OCI-LY1 (cell line): ENCODE measurements around the gene LIMD2.

Experiments used
- H2AFZ ChIP-seq: fragments of 200-600 bp; sonication (generic), shearing (Covaris generic); 2 replicates; pipeline ENCODE4 v1.6.0; 2014; ENCODE audit warnings: antibody characterized with exemption, mild to moderate bottlenecking, low read length
- H3F3A ChIP-seq: fragments of 200-600 bp; sonication (generic), shearing (Covaris generic); 2 replicates; pipeline ENCODE4 v1.6.0; 2014; ENCODE audit warnings: mild to moderate bottlenecking, antibody characterized with exemption, low read length, moderate library complexity; ENCODE audit not compliant: insufficient read depth
- H3K27ac ChIP-seq: fragments of 200-600 bp; sonication (generic); 2 replicates; pipeline ENCODE4 v1.5.1; 2014; ENCODE audit warnings: low read length, mixed run types, mild to moderate bottlenecking, low read depth; ENCODE audit not compliant: poor library complexity, severe bottlenecking
- H3K27me3 ChIP-seq: fragments of 200-600 bp; sonication (generic); 2 replicates; pipeline ENCODE4 v1.6.0; 2014; ENCODE audit warnings: antibody characterized with exemption, mild to moderate bottlenecking, low read length, moderate library complexity; ENCODE audit not compliant: insufficient read depth
- H3K36me3 ChIP-seq: fragments of 200-600 bp; sonication (generic); 2 replicates; pipeline ENCODE4 v1.6.1; 2014; ENCODE audit warnings: mild to moderate bottlenecking, antibody characterized with exemption, low read length, moderate library complexity, mixed read lengths; ENCODE audit not compliant: insufficient read depth
- H3K4me1 ChIP-seq: fragments of 200-600 bp; sonication (generic); 2 replicates; pipeline ENCODE4 v1.5.1; 2014; ENCODE audit warnings: mild to moderate bottlenecking, low read length, moderate library complexity; ENCODE audit not compliant: insufficient read depth, severe bottlenecking
- H3K4me2 ChIP-seq: fragments of 200-600 bp; sonication (generic), shearing (Covaris generic); 2 replicates; pipeline ENCODE4 v1.6.1; 2014; ENCODE audit warnings: low read length
- H3K4me3 ChIP-seq: fragments of 200-600 bp; sonication (generic); 2 replicates; pipeline ENCODE4 v1.5.1; 2014; ENCODE audit warnings: low read length, low read depth, mild to moderate bottlenecking, mixed read lengths; ENCODE audit not compliant: poor library complexity, severe bottlenecking
- H3K79me2 ChIP-seq: fragments of 200-600 bp; shearing (Covaris generic); 2 replicates; pipeline ENCODE4 v1.6.1; 2016; ENCODE audit warnings: mixed run types, low read length, mixed read lengths; ENCODE audit not compliant: insufficient read depth
- H3K9ac ChIP-seq: fragments of 200-600 bp; sonication (generic), shearing (Covaris generic); 2 replicates; pipeline ENCODE4 v1.6.1; 2014; ENCODE audit warnings: mild to moderate bottlenecking, low read length, mixed read lengths
- H3K9me2 ChIP-seq: fragments of 200-600 bp; sonication (generic), shearing (Covaris generic); 2 replicates; pipeline ENCODE4 v1.6.1; 2014; ENCODE audit warnings: low read depth, mild to moderate bottlenecking, low read length, mixed read lengths
- H3K9me3 ChIP-seq: fragments of 200-600 bp; shearing (Covaris generic); 2 replicates; pipeline ENCODE4 v1.6.1; 2014; ENCODE audit warnings: low read length, mixed read lengths
- H4K20me1 ChIP-seq: fragments of 200-600 bp; sonication (generic), shearing (Covaris generic); 2 replicates; pipeline ENCODE4 v1.6.0; 2016; ENCODE audit warnings: mild to moderate bottlenecking, low read length; ENCODE audit not compliant: insufficient read depth
- CTCF ChIP-seq: fragments of 200-600 bp; sonication (generic), shearing (Covaris generic); IDR thresholded peaks from 2 replicates; pipeline ENCODE4 v1.5.1; 2017; ENCODE audit warnings: mild to moderate bottlenecking, antibody characterized with exemption, low read length, moderate library complexity, mixed read lengths
- EZH2 ChIP-seq: fragments of 200-600 bp; sonication (generic), shearing (Covaris generic); IDR thresholded peaks from 2 replicates; pipeline ENCODE4 v1.8.0; 2017; ENCODE audit warnings: borderline replicate concordance, mixed run types, mild to moderate bottlenecking, antibody characterized with exemption, low read length, moderate library complexity, mixed read lengths

LIMD2 gene

DNA sequence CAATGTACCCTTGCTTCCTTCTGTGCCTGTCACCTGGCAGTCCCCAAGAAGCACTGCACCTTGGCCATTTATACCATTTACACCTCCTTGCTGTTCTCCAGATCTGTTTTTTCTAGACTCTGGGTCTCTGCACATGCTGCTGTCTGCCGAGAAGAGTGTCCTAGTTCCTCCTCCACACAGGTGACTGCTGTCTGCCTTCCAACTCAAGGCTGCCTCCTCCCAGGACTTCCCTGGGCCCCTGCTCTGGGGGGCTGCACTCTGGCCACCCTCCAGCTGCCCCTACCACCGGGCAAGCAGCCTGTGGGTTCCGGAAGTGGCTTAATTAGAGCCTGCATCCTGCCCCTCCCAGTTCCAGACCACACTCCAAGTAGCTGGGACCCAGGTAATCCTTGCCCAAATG, 5.7 kb upstream of the LIMD2 start:
- Histone ChIP-seq H3K9me2 (no peaks in the 10 kb centered on the region), H3K4me2 (no peak overlapping the region; the same call in 1 of the 2 replicates), H3K36me3 (peaks cover 61% of the 10 kb centered on the region; the same call in 1 of the 2 replicates), H3K4me3 (no peak overlapping the region), H3K9me3 (no peaks in the 10 kb centered on the region), H3K27ac (peak overlapping the region; percentile 67), H3K27me3 (no peaks in the 10 kb centered on the region), H3K9ac (no peak overlapping the region), H3K4me1 (peaks cover 59% of the 10 kb centered on the region), H3F3A (no peaks in the 10 kb centered on the region), H2AFZ (no peak overlapping the region), H3K79me2 (no peaks in the 10 kb centered on the region), H4K20me1 (no peaks in the 10 kb centered on the region)
- TF ChIP-seq EZH2 (no peak), CTCF (no peak)

DNA sequence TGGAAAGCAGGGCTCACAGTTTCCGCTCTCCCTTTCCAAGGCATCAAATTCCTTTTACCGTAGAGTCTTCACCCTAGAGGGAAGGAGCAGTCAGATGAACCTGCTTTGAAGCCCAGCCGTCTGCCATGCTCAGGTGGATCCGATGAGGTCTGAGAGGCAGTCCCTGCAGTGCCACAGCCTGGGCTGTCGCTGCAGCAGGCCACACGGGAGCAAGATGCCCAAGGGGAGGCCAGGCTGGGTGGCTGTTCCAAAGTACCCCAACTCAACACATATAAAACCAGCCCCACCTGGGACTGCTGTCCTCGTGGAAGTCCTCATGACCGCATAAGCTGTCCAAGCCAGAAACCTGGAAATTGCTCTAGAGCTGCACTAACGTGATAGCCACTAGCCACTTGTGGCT, 4.9 kb upstream of the LIMD2 start:
- peaks cover 58% of the 10 kb centered on the region; the same call in 1 of the 2 replicates for H3K36me3 ChIP-seq

DNA sequence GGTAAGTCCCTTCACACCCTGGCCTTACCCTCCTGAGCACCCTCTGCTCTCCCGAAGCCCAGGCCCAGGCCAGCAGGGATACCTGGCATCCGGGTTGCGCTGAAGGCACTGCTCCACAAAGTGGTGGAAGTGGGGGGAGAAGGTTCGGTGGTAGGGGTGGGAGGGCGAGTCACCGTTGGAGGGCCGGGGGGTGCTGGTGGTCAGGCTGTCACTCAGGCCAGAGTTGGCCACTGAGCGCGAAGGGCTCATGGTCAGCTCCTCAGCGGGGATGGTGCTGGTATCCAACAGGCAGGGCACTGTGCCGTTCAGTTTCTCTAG, 4.3 kb upstream of the LIMD2 start:
- Histone ChIP-seq H3K4me2 (peak overlapping the region; percentile 64; the same call in 1 of the 2 replicates), H3K4me1 (peaks cover 64% of the 10 kb centered on the region), H4K20me1 (no peaks in the 10 kb centered on the region), H3K9me2 (no peaks in the 10 kb centered on the region), H3K9ac (no peak overlapping the region; the same call in 1 of the 2 replicates), H3K4me3 (no peak overlapping the region), H2AFZ (no peak overlapping the region), H3K9me3 (no peaks in the 10 kb centered on the region), H3F3A (no peaks in the 10 kb centered on the region), H3K27ac (no peak overlapping the region), H3K27me3 (no peaks in the 10 kb centered on the region), H3K36me3 (peaks cover 53% of the 10 kb centered on the region; the same call in 1 of the 2 replicates), H3K79me2 (no peaks in the 10 kb centered on the region)
- no peak for TF ChIP-seq CTCF
- TF ChIP-seq EZH2, result no peak

More for the DNA sequence above, 4.9 kb upstream of the LIMD2 start:
- Histone ChIP-seq H3K9ac (no peak overlapping the region), H2AFZ (no peak overlapping the region), H3K9me2 (no peaks in the 10 kb centered on the region), H3K27me3 (no peaks in the 10 kb centered on the region), H3K4me2 (peak overlapping the region; percentile 5; the same call in 1 of the 2 replicates), H3K27ac (peak overlapping the region; percentile 67), H4K20me1 (no peaks in the 10 kb centered on the region), H3K4me3 (no peak overlapping the region), H3K4me1 (peaks cover 64% of the 10 kb centered on the region), H3K9me3 (no peaks in the 10 kb centered on the region), H3K79me2 (no peaks in the 10 kb centered on the region), H3F3A (no peaks in the 10 kb centered on the region)
- TF ChIP-seq EZH2 (no peak), CTCF (no peak)
